ENCODE data around the gene SDF2L1. TPM values are rescaled to one million over a fixed set of nuclear protein-coding genes. Genes with fewer than 3 reads are reported as not detected.

The SDF2L1 gene
- total and polyA plus RNA-seq, 10 of the 15 experiments (the other 5 are each of a cell fraction or from before 2014, with no cell fraction given) = 3.0 to 214 (median 55.5) TPM

DNA sequence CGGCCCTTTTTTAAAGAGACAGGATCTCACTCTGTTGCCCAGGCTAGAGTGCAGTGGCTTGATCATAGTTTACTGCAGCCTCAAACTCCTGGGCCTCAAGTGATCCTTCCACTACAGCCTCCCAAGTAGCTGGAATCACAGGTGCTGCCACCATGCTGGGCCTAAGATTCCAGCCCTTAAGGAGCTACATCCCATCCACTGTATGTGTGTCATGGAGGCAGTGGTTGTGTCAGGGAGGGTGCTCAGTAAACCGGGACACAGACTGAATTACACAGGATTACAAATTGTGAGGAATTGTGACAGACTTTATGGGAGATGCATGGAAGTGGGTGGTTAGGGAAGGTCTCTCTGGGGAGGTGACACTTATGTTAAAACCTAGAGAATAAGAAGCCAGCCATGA lies 21.6 kb downstream of the SDF2L1 start:
- POLR2A ChIA-PET = no interaction called here
- no peak overlapping the region for H3K4me2 ChIP-seq (ENCODE audit: control insufficient read depth, insufficient read depth)
- DNase-seq (ENCODE audit: low read depth, low spot score) = no peak
- no peak overlapping the region for H3K9ac ChIP-seq (ENCODE audit: control insufficient read depth, insufficient read depth, low read length)
- no peak overlapping the region for H3K4me3 ChIP-seq
- H2AFZ ChIP-seq (ENCODE audit: control insufficient read depth, low read depth, low read length) = no peak overlapping the region
- H3K27me3 ChIP-seq (replicated peaks in 1 of 2; ENCODE audit: control insufficient read depth in 2 of 2, insufficient read depth in 2 of 2, low read length in 1 of 2) = no peaks in the 10 kb centered on the region
- FAIRE-seq = no peak
- RAD21 ChIA-PET (ENCODE audit: unreplicated experiment) = no interaction called here
- TF ChIP-seq BCL3 (IDR thresholded peaks at IDR 0.05; ENCODE audit: borderline replicate concordance, insufficient read depth, low read depth, low read length, poor library complexity, severe bottlenecking) = peak; percentile 92
- TF ChIP-seq CBX5 (IDR thresholded peaks at IDR 0.05; ENCODE audit: low read depth) = no peak
- TF ChIP-seq ZNF384 (IDR thresholded peaks at IDR 0.05; ENCODE audit: borderline replicate concordance, low read depth, low read length) = no peak
- TF ChIP-seq PBX3 (IDR thresholded peaks at IDR 0.05; ENCODE audit: insufficient replicate concordance, low read depth, low read length) = peak; percentile 33
- no peak for TF ChIP-seq FOXM1 (IDR thresholded peaks at IDR 0.05; ENCODE audit: low read depth, low read length)
- no peak for TF ChIP-seq SIN3A (IDR thresholded peaks at IDR 0.05; ENCODE audit: low read depth, low read length)
- in situ Hi-C loops (cut with MboI) = no loop called here
- intact Hi-C loops (cut with micrococcal nuclease; ENCODE audit: unreplicated experiment) = no loop called here
- H3K27ac ChIP-seq (ENCODE audit: control insufficient read depth, insufficient read depth) = no peak overlapping the region
- no peaks in the 10 kb centered on the region for H3K4me1 ChIP-seq (ENCODE audit: control insufficient read depth, insufficient read depth, low read length)
- H4K20me1 ChIP-seq (ENCODE audit: control insufficient read depth, insufficient read depth) = no peaks in the 10 kb centered on the region
- H3K36me3 ChIP-seq (ENCODE audit: control insufficient read depth in 2 of 2, insufficient read depth in 2 of 2, low read length in 1 of 2) = no peaks in the 10 kb centered on the region
- no TSS peak for BruUV-seq (replicated peaks)
- no peak for ATAC-seq
- SMC1A ChIA-PET (ENCODE audit: uncharacterized antibody, unreplicated experiment) = no interaction called here
- WGBS (ENCODE audit: insufficient coverage, insufficient replicate concordance, low lambda C conversion rate, missing lambda C conversion rate) = 90% methylated on average over 2 of the region's 2 CpGs
- peaks cover 11% of the 10 kb centered on the region for H3K79me2 ChIP-seq (ENCODE audit: control insufficient read depth, insufficient read depth, low read length)
- no peaks in the 10 kb centered on the region for H3K9me3 ChIP-seq (replicated peaks; ENCODE audit: control insufficient read depth, insufficient read depth, low read length)
- CTCF ChIA-PET = no interaction called here

Measured in GM12878 (cell line).